ENCODE data around the gene PAIP2.

- TF ChIP-seq, protein P1, sequence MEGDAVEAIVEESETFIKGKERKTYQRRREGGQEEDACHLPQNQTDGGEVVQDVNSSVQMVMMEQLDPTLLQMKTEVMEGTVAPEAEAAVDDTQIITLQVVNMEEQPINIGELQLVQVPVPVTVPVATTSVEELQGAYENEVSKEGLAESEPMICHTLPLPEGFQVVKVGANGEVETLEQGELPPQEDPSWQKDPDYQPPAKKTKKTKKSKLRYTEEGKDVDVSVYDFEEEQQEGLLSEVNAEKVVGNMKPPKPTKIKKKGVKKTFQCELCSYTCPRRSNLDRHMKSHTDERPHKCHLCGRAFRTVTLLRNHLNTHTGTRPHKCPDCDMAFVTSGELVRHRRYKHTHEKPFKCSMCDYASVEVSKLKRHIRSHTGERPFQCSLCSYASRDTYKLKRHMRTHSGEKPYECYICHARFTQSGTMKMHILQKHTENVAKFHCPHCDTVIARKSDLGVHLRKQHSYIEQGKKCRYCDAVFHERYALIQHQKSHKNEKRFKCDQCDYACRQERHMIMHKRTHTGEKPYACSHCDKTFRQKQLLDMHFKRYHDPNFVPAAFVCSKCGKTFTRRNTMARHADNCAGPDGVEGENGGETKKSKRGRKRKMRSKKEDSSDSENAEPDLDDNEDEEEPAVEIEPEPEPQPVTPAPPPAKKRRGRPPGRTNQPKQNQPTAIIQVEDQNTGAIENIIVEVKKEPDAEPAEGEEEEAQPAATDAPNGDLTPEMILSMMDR (IDR thresholded peaks at IDR 0.05), result no peak
- TF ChIP-seq EP300 (IDR thresholded peaks at IDR 0.05) (no peak), POLR2A (IDR thresholded peaks at IDR 0.05) (no peak)
Observed at GRCh38 chr5:139312075-139312474, 29.6 kb upstream of the PAIP2 start.

Data from ovary (tissue), 3 donors.